GM19467 (cell line): ENCODE measurements around the gene GDI1.

Experiments used
- ATAC-seq: cut with Tn5 transposase; IDR thresholded peaks from one replicate; pipeline ENCODE4 v1.9.1; 2021; ENCODE audit warnings: mild to moderate bottlenecking, moderate library complexity; ENCODE audit not compliant: unreplicated experiment

GDI1 gene

DNA sequence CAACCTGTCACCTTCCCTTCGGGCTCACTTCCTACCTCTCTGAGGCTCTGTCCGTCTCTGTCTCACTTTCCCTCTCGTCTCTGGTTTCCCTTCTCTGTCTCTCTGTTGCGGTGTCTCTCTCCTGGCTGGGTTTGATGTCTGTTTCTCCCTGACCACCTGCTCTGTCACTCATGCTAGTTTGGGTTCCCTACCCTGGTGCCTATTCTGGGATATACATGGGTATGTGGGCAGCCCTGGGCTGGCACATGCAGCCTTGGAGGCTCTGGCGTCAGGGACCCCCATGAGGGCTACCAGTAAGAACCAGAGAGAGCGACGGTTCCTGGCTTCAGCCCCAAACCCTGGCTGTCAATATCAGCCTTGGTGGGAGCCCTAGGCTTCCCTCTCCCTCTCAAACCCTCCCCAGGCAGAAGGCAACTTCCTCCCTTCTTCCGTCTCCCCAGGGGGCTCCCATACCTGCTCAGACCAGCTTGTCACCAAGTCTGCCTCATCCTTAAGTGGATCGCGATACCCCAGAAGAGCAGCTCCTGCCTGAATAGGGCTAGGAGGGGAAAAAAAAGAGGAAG is 28.2 kb upstream of the GDI1 start:
- no peak for ATAC-seq

DNA sequence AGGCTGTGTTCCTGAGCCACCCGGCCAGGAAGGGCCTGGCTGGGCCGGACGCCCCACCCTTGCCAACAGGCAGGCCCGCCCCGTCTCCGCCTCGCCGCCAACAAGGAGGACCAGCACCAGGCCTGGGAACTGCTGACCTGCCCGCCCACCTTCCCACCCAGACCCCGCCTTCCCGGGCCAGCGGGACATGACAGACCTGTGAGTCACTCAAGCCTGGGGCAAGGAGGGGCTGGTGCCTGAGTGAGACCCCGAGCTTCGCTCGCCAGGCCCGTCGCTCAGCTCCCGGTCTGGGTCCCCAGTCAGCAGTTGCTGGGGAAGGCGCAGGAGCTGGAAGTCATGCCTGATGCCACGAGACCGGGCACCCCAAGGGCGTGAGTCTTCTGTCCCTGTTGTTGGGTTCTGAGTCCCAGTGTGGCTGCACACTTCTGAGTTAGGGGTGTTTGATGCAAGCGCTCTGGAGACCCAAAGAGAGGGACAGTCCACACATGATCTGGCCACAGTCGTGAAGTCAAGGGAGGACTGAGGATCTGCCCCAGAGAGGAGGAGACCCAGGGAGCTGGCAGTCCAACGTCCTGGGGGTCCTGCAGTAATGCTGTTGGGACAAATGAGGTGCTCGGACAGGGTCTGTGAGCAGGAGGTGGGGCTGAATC is 27.6 kb upstream of the GDI1 start, which contains the start of gene DNASE1L1:
Gene DNASE1L1, minus strand, starts transcription at position 33 of the 650 bp plus-strand sequence. CDS start 3,686 bp downstream, outside the sequence.
- no peak for ATAC-seq

DNA sequence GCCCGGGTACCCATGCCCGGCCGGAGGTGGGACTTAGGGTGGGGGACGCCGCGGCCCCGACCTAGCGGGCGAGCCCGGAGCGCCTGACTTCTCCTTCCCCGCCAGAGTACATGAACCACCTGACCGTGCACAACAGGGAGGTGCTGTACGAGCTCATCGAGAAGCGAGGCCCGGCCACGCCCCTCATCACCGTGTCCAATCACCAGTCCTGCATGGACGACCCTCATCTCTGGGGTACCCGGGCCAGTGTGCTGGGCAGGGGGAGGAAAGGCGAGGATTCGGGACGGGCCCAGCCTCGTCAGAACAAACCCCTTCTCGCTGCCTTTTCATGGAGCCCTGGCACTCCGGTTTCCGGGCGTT is 25.0 kb upstream of the GDI1 start:
- ATAC-seq, result no peak

DNA sequence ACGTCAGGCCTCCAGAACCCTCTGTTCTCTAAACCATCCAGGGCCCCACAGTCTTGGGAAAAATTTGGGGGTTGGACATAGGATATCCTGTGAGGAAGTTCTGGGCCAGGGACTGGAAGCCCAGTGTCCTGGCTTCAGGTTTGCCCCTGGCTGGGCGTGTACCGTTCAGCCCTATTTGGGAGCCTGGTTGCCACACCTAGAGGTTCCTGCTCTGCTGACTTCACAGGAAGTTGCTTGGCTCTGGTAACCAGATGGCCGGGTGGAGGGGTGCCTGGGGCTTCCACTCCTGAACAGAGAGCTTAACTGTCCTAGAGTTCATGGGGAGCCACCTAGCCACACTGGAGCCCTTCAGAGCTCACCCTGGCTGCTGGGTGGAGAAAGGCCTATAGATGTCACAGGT is 24.5 kb upstream of the GDI1 start:
- no peak for ATAC-seq

DNA sequence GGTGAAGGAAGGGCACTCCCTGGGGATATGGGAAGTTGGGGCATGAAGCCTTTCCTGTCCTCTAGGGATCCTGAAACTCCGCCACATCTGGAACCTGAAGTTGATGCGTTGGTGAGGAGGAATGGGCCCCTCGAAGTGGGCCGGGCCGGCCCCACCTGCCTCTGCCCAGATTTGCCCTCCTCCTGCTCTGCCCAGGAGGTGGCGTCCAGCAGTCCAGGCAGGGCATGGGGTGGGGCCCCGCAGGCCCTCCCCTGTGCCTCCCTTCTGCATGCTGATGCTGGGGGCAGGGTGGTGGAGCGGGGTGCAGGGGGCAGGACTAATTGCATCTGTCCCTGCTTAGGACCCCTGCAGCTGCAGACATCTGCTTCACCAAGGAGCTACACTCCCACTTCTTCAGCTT is 23.8 kb upstream of the GDI1 start:
- no peak for ATAC-seq

DNA sequence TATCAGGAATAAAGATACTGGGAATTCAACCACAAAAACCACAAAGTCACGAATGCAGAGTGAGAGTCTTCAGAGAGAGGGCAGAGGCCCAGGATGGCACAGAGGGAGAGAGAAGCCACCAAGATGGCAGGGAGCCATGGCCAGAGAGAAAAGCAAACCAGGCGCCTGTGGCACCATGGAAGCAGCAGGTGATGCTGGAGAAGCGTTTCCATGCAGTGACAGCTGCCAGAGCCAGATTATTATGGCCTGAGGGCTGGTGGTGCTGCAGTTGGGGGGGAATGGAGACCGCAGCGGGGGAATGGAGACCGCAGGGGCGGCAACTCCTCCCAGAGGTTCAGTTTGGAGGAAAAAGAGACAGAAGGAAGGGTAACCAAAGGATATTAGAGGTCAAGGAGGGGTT is 19.8 kb upstream of the GDI1 start:
- ATAC-seq, result no peak

DNA sequence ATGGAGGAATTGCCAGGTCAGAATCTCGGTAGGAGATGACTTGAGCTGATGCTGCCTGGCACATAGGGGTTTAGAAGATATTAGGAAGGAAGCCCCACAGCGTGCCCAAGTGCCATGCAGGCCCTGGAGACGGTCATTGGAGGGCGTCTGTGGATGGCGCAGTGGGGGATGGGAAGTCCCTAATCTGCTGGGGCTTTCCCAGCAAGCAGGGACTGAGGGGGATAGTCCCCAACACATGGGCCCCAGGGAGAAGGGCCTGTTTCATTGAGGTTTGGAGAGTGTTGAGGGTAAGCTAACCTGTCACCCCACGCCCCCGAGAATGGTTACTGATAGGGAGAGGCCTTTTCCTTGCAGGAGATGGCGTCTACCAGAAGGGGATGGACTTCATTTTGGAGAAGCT is 17.8 kb upstream of the GDI1 start:
- ATAC-seq, result no peak

DNA sequence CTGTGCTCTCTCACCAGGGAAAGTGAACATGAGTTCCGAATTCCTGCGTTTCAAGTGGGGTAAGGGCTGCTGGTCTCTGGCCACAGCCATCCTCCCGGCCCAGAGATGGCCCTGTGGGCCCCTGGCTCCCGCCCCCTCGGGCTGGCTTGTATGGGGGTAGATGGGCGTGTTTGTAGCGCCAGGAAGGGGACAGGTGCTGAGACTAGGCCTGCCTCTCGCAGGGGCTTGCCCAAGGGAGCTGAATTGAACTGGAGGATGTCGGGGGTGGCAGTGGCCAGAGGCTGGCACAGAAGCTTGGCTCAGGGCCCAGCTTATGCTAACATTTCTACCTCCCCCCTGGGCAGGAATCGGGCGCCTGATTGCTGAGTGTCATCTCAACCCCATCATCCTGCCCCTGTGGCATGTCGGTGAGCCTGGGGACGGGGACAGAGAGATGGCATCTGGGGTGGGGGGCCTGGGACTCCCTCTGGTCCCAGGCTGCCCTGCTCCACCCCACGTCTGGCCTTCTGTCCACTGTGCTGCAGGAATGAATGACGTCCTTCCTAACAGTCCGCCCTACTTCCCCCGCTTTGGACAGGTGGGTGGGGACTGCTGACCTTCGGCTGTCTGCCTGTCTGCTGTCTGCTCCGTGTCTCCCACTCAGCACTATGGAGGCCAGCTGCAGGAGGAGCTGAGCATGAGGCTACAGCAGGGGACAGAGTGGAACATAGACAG is 17.1 kb upstream of the GDI1 start:
- no peak for ATAC-seq

DNA sequence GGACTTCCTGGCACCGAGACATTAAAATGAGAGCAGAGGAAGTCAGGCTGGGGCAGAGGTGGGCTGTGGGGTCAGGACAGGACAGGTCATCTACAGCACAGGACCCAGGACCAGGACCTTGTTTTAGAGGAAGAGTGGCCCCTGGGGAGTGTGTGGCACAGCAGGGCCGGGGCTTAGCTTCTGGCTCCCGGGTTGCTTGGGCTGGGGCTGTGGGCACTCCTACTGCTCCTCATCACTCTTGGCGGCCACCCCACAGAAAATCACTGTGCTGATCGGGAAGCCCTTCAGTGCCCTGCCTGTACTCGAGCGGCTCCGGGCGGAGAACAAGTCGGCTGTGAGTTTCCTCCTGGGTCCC is 16.6 kb upstream of the GDI1 start:
- no peak for ATAC-seq

DNA sequence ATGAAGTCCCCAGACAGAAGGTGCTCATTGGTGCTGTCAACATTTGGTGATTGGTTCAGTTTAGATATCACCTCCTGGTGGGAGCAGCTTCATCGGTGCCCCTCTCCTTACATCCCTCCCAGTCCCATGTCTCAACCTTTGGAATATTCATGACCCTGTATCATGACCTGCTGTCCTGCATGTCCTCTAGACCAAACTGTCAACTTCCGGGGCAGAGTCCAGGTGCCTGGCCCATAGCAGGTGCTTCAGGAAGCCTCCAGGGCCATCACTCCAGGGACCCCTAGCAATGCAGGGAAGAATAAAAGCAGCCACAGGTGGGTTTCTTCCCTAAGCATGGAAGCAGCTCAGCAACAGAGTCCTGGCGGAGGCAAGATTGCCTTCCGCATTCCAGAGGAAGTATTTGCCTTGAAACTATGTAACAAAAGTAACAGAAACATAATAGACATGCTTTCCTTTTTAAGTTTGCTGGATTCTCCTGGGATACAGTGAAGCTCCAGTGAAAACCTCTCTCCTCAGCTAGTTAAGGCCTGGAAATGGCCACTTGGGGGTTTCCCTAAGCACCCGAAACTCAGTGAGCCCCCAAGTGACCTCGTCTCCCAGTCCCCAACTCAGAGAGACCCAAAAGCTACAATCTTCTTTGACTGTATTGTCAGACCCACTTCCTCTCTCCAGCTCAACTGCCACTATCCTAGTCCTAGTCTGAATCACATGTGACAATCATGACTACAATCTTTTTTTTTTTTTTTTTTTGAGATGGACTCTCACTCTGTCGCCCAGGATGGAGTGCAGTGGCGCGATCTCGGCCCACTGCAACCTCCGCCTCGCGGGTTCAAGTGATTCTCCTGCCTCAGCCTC is 9.8 kb upstream of the GDI1 start:
- no peak for ATAC-seq

DNA sequence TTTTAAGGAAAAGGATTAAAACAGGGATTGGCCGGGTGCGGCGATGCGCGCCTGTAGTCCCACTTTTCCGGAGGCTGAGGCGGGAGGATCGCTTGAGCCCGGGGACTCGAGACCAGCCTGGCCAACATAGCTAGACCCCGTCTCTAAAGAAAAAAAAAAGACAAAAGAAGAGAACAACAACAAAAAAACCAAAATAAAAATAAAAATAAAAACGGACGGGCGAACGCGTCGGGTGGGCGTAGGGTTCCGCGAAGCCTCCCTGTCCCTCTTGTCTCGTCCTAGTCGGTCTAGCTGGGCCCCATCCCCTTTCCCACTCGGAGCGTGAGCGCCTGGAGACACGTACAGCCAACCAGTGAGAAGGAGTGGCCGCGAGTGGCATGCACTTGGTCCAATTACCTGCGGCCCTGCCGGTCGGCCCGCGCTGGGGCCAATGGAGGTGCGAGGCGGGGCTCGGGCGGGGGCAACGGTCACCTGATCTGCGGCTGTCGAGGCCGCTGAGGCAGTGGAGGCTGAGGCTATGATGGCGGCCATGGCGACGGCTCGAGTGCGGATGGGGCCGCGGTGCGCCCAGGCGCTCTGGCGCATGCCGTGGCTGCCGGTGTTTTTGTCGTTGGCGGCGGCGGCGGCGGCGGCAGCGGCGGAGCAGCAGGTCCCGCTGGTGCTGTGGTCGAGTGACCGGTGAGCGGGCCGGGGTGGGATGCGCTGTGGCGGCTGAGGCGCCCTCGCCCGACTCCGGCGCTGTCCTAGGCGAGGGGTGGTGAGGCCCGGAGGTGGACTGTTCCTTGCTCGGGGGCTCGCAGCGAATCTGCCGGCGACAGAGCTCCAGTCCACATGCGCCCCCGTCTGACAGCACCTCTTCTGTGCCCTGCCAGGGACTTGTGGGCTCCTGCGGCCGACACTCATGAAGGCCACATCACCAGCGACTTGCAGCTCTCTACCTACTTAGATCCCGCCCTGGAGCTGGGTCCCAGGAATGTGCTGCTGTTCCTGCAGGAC is 8.5 kb upstream of the GDI1 start, which contains the start of gene ATP6AP1:
Gene ATP6AP1, plus strand, starts transcription at position 502 of the 996 bp plus-strand sequence. Its CDS starts 16 bp downstream, at position 518.
- peak; percentile 98 for ATAC-seq

DNA sequence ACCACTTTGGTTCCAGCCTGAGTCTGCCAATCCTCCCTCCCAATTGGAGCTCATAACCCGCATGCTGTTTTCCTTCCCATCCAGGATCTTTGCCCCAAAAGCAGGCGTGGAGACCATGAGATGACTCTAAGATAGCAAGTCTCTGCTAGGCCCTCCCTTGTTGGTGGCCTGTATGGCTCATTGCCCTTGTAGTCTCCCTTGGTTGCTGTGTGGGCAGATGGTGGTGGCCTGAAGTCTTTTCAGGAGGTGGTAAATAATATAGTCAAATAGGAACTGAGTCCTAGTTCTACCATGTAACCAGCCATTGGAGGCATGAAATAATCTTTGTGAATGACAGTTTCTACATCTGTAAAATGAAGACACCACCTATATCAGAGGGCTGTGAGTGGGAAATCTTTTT is 7.2 kb upstream of the GDI1 start:
- no peak for ATAC-seq

DNA sequence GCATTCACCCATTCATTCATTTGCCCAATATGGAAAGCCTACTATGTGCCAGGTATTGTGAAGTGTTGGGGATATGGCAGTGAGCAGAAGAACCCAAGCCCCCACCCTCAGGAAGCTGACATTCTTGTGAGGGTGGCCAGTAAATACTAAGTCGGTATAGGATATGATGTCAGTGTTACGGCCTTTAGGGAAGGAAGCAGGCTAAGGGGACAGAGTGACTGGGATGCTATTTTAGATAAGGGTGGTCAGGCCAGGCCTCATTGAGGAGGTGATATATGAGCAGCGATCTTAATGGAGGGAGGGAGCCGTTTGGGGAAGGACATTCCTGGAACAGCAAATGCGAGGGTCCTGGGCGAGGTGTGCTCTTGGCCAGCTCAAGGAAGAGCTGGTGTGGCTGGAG is 6.5 kb upstream of the GDI1 start:
- no peak for ATAC-seq

DNA sequence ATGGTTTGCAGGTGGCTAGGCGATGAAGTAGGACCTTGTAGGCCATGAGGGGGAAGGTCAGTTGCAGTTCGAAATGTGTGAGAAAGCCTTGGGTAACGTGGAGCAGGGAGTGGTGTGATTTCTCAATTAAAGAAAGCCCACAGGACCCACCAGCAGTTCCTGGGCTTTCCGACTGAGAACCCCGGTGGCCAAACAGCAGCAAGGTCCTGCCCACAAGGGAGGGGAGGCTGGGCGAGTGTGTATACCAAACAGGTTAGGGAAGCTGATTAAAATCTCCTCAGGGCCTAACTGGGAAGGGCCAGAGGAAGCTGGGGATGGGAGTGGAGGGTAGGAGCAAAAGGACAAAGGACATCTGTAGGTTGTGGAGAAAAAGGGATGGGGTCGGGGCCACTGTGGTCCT is 6.0 kb upstream of the GDI1 start:
- no peak for ATAC-seq

DNA sequence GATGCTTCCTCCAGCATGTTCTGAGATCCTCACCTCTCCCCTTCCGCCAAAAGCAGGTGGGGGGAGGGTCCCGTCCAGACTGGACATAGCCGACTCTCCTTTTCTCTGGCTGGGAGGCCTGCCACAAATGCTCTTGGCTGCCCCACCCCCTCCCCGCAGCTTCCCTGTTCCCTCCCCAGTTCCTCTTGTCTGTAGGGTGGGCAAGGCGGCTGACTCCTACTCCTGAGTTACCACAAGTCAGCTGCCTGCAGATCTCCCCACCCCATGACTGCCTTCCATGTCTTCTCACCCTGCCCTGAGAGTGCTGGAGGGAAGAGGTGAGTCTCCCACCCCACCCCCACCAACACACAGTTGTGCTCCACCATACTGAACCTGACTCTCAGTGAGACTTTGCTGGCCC is 5.6 kb upstream of the GDI1 start:
- ATAC-seq, result no peak

DNA sequence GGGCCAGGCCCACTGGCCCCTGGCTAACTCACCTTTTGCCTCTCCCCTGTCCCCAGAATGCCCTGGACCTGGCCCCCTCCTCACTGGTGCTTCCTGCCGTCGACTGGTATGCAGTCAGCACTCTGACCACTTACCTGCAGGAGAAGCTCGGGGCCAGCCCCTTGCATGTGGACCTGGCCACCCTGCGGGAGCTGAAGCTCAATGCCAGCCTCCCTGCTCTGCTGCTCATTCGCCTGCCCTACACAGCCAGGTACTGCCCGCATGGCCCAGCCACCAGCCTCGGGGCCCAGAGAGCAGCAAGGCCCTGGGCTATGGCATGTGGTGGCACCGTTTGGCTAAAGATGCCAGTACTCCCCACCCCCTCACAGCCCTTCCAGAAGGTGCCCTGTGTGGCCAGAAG is 4.7 kb upstream of the GDI1 start:
- no peak for ATAC-seq

DNA sequence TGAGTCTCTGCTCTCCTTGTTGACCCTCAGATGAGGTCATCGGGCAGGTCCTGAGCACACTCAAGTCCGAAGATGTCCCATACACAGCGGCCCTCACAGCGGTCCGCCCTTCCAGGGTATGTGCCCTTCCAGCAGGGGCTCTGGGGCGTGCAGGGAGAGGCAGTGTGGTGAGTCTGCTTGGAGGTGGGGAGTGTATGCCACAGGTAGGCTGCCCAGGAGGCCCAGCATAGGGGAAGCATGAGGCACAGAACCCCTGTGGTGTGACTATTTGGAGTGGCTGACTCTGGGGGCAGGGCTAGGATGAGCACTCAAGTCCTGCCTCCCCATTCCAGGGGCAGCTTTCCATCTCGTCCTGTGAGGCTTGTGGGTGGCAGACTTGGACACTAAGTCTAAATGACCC is 3.3 kb upstream of the GDI1 start:
- ATAC-seq, result no peak

DNA sequence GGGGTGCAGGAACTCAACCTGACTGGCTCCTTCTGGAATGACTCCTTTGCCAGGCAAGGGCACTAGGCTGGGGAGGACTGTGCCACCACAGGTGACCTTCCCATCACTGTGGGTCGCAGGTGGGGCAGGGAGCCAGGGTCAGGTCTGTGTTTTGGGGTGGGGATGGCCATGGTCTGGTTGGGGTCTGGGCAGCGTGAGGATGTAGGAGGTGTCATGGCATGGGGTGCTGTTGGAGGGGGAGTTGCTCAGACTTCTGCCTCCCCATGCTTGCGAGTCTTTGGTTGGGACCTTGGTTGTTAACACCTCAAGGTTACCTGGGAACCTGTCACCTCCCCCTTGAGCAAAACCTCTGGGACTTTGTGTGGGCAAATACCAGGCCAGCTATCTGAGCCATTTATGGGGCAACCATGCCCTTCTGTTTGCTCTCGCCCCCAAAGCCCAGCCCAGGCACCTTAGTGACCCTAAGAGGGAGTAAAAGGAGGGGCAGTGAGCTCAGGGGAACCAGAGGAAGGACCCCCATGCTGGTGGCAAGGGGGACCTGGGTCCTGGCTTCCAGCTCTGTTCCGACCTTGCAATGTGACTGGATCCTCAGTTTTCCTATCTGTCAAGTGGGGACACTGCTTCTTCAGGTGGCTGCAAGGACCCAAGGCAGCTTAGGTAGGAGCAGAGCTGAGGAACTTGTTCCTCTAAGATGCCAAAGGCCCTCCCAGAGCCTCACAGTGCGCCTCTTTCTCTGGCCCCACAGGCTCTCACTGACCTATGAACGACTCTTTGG is 2.4 kb upstream of the GDI1 start:
- ATAC-seq, result no peak

DNA sequence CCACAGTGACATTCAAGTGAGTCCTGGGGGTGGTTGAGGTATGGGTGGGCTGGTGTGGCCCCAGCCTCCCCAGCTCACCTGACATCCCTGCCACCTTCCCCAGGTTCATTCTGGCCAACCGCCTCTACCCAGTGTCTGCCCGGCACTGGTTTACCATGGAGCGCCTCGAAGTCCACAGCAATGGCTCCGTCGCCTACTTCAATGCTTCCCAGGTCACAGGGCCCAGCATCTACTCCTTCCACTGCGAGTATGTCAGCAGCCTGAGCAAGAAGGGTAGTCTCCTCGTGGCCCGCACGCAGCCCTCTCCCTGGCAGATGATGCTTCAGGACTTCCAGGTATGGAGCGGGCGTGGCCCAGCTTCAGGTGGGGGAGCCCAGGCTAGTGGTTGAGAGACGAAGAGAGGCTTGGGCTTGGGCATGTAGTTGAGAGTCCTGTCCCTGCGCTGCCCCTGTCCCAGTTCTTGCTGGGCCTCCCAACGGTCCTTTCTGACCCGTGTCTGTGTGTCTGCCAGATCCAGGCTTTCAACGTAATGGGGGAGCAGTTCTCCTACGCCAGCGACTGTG is 1.7 kb upstream of the GDI1 start:
- ATAC-seq, result no peak
